Activated naive CD8-positive, alpha-beta T cell (primary cell): ENCODE data around the gene EIF4G3.

Experiments
- H3K27ac Mint-ChIP-seq: one replicate; pipeline ENCODE4 v1.8.0; 2021; ENCODE audit warnings: mixed read lengths
- H3K27me3 Mint-ChIP-seq: one replicate; pipeline ENCODE4 v1.8.0; 2021; ENCODE audit warnings: mixed read lengths
- H3K36me3 Mint-ChIP-seq: one replicate; pipeline ENCODE4 v1.8.0; 2021; ENCODE audit warnings: mixed read lengths
- H3K4me1 Mint-ChIP-seq: one replicate; pipeline ENCODE4 v1.8.0; 2021; ENCODE audit warnings: low read depth, mixed read lengths
- H3K4me3 Mint-ChIP-seq: one replicate; pipeline ENCODE4 v1.8.0; 2021; ENCODE audit warnings: mild to moderate bottlenecking, mixed read lengths
- H3K9me3 Mint-ChIP-seq: one replicate; pipeline ENCODE4 v1.8.0; 2021; ENCODE audit warnings: low read depth, mixed read lengths

EIF4G3 gene

DNA sequence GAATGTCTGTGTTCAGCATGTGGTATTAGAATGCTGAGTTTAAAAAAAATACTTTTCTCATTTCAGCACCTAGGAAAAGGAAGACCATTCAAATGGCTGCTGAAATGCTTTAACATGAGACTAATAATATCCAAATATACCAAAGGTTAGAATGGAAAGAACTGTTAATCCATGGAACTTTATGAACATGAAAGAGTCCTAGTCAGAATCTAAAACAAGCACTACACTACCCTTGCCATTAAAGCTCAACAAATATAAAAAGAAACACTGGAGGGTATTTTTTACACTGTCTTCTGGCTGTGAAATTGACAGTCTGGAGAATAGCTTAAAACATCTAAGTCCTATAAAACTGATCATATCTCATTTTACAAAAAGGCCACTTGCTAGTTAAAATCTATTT lies 276.6 kb downstream of the EIF4G3 start:
- H3K9me3 Mint-ChIP-seq = no peaks in the 10 kb centered on the region
- H3K27ac Mint-ChIP-seq = no peak overlapping the region
- H3K27me3 Mint-ChIP-seq = no peaks in the 10 kb centered on the region
- H3K4me3 Mint-ChIP-seq = no peak overlapping the region
- H3K4me1 Mint-ChIP-seq = no peaks in the 10 kb centered on the region
- H3K36me3 Mint-ChIP-seq = peaks cover 4% of the 10 kb centered on the region

DNA sequence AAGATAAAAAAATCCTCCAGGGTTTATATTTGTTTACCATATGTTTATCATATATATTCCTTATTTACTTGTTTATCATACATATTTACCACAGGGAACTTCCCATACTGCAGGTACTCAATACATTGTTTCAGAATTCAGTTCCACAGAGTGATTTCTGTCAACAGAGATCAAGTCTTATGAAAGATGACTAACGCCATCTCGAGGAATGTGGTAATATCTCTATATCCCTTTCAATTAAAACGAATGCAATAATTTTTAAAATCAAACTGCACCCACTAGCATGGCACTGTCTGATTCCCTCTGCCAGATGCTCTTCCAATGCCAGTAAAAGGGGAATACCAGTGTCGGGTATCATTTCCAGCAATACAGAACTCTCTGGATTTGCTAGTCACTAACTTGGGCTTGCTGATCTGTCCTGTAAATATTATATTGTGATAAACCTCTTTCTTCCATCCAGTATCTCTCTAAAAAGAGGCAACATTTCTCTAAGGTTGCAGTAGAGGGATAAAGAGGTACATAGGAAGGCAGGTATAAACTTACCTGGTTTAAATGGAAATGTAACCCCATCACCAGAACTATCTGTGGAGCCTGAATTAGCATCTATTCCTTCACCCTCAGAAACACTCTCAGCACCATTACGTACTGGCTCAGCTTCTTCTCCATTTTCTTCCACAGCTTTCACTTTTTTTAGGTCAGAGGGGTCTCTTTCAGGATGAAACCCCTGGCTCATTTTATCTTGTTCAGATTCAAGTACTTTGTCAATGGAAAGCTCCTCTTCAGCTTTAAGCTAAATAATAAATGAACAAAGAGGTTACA lies 277.3 kb downstream of the EIF4G3 start:
- Mint-ChIP-seq H3K4me1 (no peaks in the 10 kb centered on the region), H3K36me3 (peaks cover 6% of the 10 kb centered on the region), H3K27ac (no peak overlapping the region), H3K27me3 (no peaks in the 10 kb centered on the region), H3K9me3 (no peaks in the 10 kb centered on the region), H3K4me3 (no peak overlapping the region)

DNA sequence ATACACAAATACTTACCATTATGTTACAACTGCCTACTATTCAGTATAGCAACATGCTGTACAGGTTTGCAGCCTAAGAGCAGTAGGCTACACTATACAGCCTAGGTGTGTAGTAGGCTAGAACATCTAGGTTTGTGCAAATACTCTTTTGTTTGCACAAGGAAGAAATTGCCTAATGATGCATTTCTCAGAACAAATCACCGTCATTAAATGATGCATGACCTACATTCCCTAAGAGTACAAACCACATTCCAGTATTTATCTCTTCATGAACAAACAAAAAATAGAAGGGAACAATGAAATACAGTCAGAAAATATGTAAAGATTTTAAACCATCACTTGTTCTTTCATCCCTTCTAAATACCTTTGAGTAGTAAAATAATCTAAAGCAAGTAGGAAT lies 279.9 kb downstream of the EIF4G3 start:
- Mint-ChIP-seq H3K36me3 (peaks cover 7% of the 10 kb centered on the region), H3K27me3 (no peaks in the 10 kb centered on the region), H3K4me1 (no peaks in the 10 kb centered on the region), H3K27ac (no peak overlapping the region), H3K4me3 (no peak overlapping the region), H3K9me3 (no peaks in the 10 kb centered on the region)

DNA sequence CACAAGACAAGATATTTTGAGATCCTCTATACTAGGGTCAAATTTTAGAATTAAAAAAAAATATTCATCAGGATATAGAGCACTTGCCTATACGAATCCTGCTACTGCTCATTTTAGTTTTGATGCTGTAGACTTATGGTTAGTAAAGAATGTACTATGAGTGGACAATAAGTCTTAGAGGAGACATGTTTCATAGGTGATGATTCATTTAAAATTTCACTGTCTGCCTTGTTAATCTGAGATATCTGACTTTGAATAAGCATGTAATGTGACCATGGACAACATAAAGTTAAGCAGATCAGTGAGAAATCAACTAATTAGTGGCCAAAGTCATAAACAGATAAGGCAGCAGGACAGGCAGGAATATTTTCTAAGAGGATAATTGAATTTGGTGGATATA lies 282.8 kb downstream of the EIF4G3 start:
- Mint-ChIP-seq H3K36me3 (peaks cover 10% of the 10 kb centered on the region), H3K27ac (no peak overlapping the region), H3K27me3 (no peaks in the 10 kb centered on the region), H3K9me3 (no peaks in the 10 kb centered on the region), H3K4me1 (no peaks in the 10 kb centered on the region), H3K4me3 (no peak overlapping the region)

DNA sequence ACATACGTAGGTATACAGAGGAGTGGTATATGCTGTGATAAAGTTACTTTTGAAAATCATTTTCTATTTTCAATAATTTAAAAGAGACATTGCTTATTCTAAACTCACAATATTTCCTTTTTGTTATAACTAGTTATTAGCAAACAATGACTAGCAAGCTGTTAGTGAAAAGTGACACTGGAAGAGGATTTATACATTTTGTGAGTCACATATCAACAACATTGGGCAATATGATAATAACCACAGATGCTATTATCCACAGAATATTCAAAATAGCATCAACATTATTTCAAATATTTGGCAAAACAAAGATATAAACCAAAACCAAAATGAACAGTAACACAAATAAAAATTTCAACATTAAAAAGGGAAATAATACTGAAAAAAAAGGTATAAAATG lies 285.6 kb downstream of the EIF4G3 start:
- H3K9me3 Mint-ChIP-seq = no peaks in the 10 kb centered on the region
- no peak overlapping the region for H3K4me3 Mint-ChIP-seq
- H3K36me3 Mint-ChIP-seq = peaks cover 11% of the 10 kb centered on the region
- no peaks in the 10 kb centered on the region for H3K4me1 Mint-ChIP-seq
- no peak overlapping the region for H3K27ac Mint-ChIP-seq
- H3K27me3 Mint-ChIP-seq = no peaks in the 10 kb centered on the region

DNA sequence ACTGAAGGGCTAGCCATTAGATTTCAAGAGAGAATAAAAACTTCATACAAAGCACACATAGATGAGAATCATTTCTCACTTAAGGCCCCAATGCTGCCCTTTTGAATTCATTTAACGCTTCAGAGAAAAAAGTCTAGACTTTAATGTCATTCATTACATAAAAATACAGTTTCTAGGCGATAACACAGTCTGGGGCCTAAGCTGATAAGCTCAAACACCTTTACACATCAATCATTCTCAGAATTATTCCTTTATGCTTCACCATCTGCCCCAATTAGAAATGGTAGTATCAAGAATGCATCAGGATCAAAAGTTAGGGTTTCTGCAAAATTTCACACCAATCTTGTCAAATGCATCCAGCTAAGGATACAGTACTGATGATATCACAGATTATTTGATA lies 289.5 kb downstream of the EIF4G3 start:
- Mint-ChIP-seq H3K27ac (no peak overlapping the region), H3K36me3 (peaks cover 8% of the 10 kb centered on the region), H3K9me3 (no peaks in the 10 kb centered on the region), H3K4me3 (no peak overlapping the region), H3K4me1 (no peaks in the 10 kb centered on the region), H3K27me3 (no peaks in the 10 kb centered on the region)

DNA sequence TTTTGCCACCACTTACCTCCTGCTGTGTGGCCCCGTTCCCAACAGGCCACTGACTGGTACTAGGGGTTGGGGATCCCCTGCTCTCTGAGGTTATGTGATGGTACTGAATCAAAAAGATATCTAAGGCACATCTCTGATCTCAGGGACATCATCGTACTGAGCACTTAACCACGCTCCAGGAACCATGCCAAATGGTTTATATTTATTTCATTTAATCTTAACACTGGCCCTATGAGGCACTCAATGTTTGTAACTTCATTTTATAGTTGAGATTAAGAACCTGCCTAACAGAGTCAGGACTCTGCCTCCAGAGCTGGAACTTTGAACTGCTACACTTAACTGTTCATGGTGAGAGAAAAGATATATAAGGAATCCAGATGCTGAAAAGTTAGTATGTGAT lies 291.6 kb downstream of the EIF4G3 start:
- Mint-ChIP-seq H3K4me1 (no peaks in the 10 kb centered on the region), H3K27me3 (no peaks in the 10 kb centered on the region), H3K27ac (no peak overlapping the region), H3K9me3 (no peaks in the 10 kb centered on the region), H3K4me3 (no peak overlapping the region), H3K36me3 (peaks cover 5% of the 10 kb centered on the region)

DNA sequence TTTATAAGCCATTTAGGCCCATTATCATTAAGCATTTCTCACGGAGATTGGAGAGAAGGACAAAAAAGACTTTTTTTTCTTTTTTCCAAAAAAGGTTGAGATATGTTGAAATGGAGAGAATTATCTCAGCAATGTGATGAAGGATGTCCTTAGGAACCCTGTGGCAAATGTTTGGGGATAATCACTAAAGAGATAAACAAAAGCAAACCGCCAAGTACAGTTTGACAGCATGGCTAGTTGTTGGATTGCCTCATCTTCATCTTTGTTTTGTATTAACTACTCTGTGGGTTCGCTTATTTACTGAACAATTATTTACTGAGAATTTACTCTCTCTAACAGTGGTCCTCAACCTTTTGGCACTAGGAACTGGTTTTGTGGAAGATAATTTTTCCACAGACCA lies 292.2 kb downstream of the EIF4G3 start:
- Mint-ChIP-seq H3K4me3 (no peak overlapping the region), H3K27me3 (no peaks in the 10 kb centered on the region), H3K36me3 (peaks cover 7% of the 10 kb centered on the region), H3K4me1 (no peaks in the 10 kb centered on the region), H3K9me3 (no peaks in the 10 kb centered on the region), H3K27ac (no peak overlapping the region)

DNA sequence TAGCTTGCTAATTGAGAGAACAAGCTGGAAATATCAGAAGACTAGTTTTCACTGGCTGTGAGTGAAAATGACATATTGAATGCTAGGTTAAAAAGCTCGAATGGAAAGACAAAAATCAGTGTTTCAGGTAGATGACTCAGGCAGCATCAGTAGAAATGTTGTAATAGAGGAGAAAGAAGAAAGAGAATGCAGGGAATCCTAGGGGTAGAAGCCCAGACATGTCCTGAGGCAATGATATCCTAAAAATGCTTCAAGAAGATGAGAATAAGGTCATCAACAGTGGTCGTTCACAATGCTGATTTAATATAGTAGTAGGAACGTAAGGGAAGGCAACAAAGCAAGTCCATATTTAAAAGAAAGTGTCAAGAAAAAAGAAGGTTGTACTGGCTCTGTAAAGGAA lies 292.9 kb downstream of the EIF4G3 start:
- Mint-ChIP-seq H3K27me3 (no peaks in the 10 kb centered on the region), H3K36me3 (peaks cover 9% of the 10 kb centered on the region), H3K9me3 (no peaks in the 10 kb centered on the region), H3K4me3 (no peak overlapping the region), H3K27ac (no peak overlapping the region), H3K4me1 (no peaks in the 10 kb centered on the region)

DNA sequence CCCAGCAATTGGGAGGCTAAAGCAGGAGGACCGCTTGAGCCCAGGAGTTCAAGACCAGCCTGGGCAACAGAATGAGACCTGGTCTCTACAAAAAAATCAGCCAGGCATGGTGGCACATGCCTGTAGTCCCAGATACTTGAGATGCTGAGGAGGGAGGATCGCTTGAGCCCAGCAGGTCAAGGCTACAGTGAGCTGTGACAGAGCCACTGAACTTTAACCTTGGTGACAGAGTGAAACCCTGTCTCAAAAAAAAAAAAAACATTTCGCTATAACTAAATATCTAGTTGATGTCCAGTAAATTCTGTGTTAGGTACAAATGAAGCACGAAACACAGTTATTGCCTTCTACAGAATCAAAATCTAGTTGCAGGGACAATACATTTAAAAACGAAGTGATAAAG lies 293.9 kb downstream of the EIF4G3 start:
- H3K4me1 Mint-ChIP-seq = no peaks in the 10 kb centered on the region
- H3K9me3 Mint-ChIP-seq = no peaks in the 10 kb centered on the region
- no peak overlapping the region for H3K4me3 Mint-ChIP-seq
- no peak overlapping the region for H3K27ac Mint-ChIP-seq
- peaks cover 16% of the 10 kb centered on the region for H3K36me3 Mint-ChIP-seq
- H3K27me3 Mint-ChIP-seq = no peaks in the 10 kb centered on the region

DNA sequence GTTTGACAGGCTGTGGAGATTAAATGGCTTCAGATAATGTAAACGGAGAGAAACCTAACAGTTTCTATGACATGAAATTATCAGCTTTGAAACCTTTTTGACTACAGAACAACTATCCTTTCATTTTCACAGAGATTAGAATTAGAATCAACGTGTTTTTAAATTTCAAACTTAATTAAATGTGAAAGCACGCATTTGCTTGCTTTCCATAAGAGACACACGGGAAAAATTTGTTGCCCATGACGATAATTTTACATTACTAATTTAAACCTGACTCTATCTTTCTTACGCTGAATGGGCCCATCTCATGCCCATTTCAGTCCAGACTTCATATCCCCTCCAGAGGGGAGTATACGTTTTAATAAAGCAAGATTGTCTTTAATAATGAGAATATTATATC lies 297.9 kb downstream of the EIF4G3 start:
- peaks cover 21% of the 10 kb centered on the region for H3K36me3 Mint-ChIP-seq
- no peak overlapping the region for H3K27ac Mint-ChIP-seq
- H3K27me3 Mint-ChIP-seq = no peaks in the 10 kb centered on the region
- no peaks in the 10 kb centered on the region for H3K4me1 Mint-ChIP-seq
- H3K4me3 Mint-ChIP-seq = no peak overlapping the region
- no peaks in the 10 kb centered on the region for H3K9me3 Mint-ChIP-seq

DNA sequence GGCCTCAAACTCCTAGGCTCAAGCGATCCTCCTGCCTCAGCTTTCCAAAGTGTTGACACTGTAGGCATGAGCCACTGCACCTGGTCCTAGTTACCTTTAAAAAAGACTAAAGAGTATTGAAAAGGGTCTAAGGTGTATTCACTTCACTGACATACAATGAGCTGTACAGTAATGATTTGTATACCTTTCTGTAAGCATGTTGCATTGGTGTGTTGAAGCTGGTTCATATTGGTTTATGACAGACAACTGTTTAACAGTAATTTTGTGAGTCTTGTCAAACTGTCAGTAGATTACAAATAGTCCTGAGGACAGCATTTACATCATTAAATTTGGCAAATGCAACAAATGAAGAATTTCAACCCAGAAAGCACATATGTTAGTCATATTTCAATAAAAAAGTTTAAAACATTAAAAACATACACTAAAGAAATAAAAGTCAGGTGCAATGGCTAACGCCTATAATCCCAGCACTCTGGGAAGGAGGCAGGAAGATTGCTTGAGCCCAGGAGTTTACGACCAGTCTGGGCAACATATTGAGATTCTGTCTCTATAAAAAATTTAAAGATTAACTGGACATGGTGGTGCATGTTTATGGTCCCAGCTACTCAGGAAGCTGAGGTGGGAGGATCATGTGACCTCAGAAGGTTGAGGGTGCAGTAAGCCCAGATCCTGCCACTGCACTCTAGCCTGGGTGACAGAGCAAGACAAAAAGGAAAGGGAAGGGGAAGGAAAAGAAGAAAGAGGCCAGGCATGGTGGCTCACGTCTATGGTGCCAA lies 301.3 kb downstream of the EIF4G3 start:
- Mint-ChIP-seq H3K4me1 (no peaks in the 10 kb centered on the region), H3K9me3 (no peaks in the 10 kb centered on the region)

DNA sequence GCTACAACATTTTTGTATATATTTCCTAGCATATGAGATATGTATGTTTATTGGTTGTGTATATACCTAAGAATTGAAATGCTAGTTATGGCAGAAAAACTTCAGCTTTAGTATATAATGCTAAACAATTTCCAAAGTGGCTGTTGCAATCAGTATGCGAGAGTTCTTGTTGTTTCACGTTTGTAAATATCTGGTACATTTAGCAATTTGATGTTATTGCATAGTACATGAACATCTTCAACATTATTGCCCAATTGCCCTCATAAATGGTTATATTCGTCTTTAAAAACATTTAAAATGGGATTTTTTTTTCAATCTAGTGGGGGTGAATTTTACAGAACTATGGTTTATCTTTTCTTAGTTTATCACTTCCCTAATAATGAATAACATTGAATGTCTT lies 303.4 kb downstream of the EIF4G3 start:
- Mint-ChIP-seq H3K36me3 (peaks cover 19% of the 10 kb centered on the region), H3K27ac (no peak overlapping the region), H3K4me3 (no peak overlapping the region), H3K27me3 (no peaks in the 10 kb centered on the region), H3K9me3 (no peaks in the 10 kb centered on the region), H3K4me1 (no peaks in the 10 kb centered on the region)

More for the DNA sequence above, 301.3 kb downstream of the EIF4G3 start:
- Mint-ChIP-seq H3K4me3 (no peak overlapping the region), H3K36me3 (peaks cover 19% of the 10 kb centered on the region), H3K27ac (no peak overlapping the region), H3K27me3 (no peaks in the 10 kb centered on the region)

DNA sequence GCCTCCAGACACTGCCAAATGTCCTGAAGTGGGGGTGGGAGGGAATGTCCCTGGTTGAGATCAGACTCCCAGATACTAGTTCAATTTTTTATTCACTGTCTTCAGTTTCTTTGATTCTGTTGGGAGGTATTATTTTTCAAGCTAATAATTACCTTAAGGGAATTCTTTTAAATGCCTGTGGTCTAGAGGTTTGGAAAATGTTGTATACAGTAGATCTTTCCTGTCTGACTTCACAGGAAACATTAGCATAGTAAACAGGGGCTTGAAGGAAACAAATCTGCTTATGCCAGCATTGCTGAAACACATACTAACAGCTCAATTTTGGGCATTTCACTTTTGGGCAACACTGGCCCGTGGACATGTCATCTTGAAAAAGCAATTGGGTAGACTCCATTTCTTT lies 305.3 kb downstream of the EIF4G3 start:
- no peaks in the 10 kb centered on the region for H3K9me3 Mint-ChIP-seq
- H3K36me3 Mint-ChIP-seq = peaks cover 17% of the 10 kb centered on the region
- H3K4me3 Mint-ChIP-seq = no peak overlapping the region
- H3K27ac Mint-ChIP-seq = no peak overlapping the region
- no peaks in the 10 kb centered on the region for H3K4me1 Mint-ChIP-seq
- H3K27me3 Mint-ChIP-seq = no peaks in the 10 kb centered on the region

DNA sequence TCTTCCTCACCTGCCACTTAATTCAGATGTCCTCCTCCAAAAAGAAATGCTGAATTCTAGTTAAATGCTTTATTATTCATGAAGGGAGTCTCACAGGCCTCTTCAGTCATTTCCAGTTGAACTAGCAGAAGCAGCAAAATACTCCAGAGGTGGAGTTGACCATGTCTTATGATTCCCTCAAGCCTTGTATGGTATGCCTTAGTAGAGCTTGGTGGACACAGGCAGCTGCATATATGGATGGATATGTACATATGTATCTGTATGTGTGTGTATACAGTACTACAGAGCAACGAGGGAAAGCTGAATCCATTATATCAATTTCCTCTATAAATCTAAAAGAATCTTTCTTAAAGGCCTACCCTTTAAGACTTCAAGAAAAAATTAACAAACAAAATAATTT lies 306.0 kb downstream of the EIF4G3 start:
- Mint-ChIP-seq H3K27me3 (no peaks in the 10 kb centered on the region), H3K9me3 (no peaks in the 10 kb centered on the region), H3K27ac (no peak overlapping the region)

More for the DNA sequence above, 306.0 kb downstream of the EIF4G3 start:
- H3K36me3 Mint-ChIP-seq = peaks cover 20% of the 10 kb centered on the region
- H3K4me3 Mint-ChIP-seq = no peak overlapping the region
- no peaks in the 10 kb centered on the region for H3K4me1 Mint-ChIP-seq
